SK-N-DZ (cell line): ENCODE results near the gene LRRC15.

ENCODE experiments used
- DNase-seq: peaks from one replicate; pipeline ENCODE4 v3.0.0-alpha.2; 2015; ENCODE audit warnings: low spot score

Gene LRRC15

GRCh38 chr3:194336601-194337355 lies 32.8 kb downstream of the LRRC15 start:
- DNase-seq = no peak

GRCh38 chr3:194333981-194334320 lies 35.6 kb downstream of the LRRC15 start:
- no peak for DNase-seq

GRCh38 chr3:194333212-194333980 lies 36.1 kb downstream of the LRRC15 start:
- DNase-seq = peak; percentile 86

- DNase-seq = no peak
Observed at GRCh38 chr3:194332858-194333211, 36.7 kb downstream of the LRRC15 start.

- DNase-seq = no peak
Observed at GRCh38 chr3:194330579-194330978, 39.0 kb downstream of the LRRC15 start.

GRCh38 chr3:194330160-194330559 lies 39.4 kb downstream of the LRRC15 start:
- DNase-seq = no peak

- no peak for DNase-seq
Observed at GRCh38 chr3:194329583-194329965, 40.0 kb downstream of the LRRC15 start.

- DNase-seq = no peak
Observed at GRCh38 chr3:194328942-194329582, 40.5 kb downstream of the LRRC15 start.

- DNase-seq = peak; percentile 60
Observed at GRCh38 chr3:194328053-194328657, 41.4 kb downstream of the LRRC15 start.

GRCh38 chr3:194327218-194328052 lies 42.1 kb downstream of the LRRC15 start:
- DNase-seq = no peak

GRCh38 chr3:194326968-194327217 lies 42.6 kb downstream of the LRRC15 start:
- DNase-seq = no peak

GRCh38 chr3:194326192-194326967 lies 43.2 kb downstream of the LRRC15 start:
- DNase-seq = peak; percentile 83

GRCh38 chr3:194325424-194326153 lies 44.0 kb downstream of the LRRC15 start:
- peak; percentile 60 for DNase-seq

GRCh38 chr3:194324823-194325327 lies 44.7 kb downstream of the LRRC15 start:
- DNase-seq = no peak

- peak; percentile 94 for DNase-seq
Observed at GRCh38 chr3:194323785-194324735, 45.5 kb downstream of the LRRC15 start.

- DNase-seq = no peak
Observed at GRCh38 chr3:194322678-194323211, 46.8 kb downstream of the LRRC15 start.

GRCh38 chr3:194321693-194322640 lies 47.6 kb downstream of the LRRC15 start:
- DNase-seq = no peak
